Measurements from ENCODE around the gene DLG1. TPM values are rescaled to one million over a fixed set of nuclear protein-coding genes. Genes with fewer than 3 reads are reported as not detected.

The DLG1 gene
- 56.7 and 109 TPM in 2 replicates for total RNA-seq

GRCh38 chr3:197298341-197298944 is at the start of gene DLG1:
Gene DLG1 (minus strand): TSS chr3:197298612. CDS start chr3:197297204, 1,408 bp downstream.
- DNase-seq (ENCODE audit: low read depth in 2 of 2) = peak; percentile 80 to 95

DNA sequence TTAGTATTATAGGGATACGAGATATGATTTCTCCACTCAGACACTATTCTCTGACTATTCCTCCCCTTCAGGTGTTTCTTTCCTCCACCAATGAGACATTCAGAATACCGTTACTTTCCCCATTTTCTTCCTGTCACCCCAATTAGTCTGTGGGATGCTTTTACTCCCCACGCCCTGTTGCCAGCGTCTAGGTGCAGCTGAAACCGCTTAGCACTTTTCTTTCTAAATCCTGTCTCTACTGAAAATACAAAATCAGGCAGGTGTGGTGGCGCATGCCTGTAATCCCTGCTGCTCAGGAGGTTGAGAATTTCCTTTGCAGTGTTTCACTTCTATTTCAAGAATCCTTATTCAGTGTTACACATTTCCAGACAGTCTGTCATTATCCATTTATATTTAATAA is 49.6 kb upstream of the DLG1 start:
- DNase-seq (ENCODE audit: low read depth in 2 of 2) = no peak

- no peak for DNase-seq (ENCODE audit: low read depth in 2 of 2)
These were observed 47.0 kb upstream of the DLG1 start for GRCh38 chr3:197345390-197345789.

- no peak for DNase-seq (ENCODE audit: low read depth in 2 of 2)
These were observed 46.3 kb upstream of the DLG1 start for GRCh38 chr3:197344582-197345318.

- peak in 1 of 2 donors; percentile 27 for DNase-seq (ENCODE audit: low read depth in 2 of 2)
These were observed 45.4 kb upstream of the DLG1 start for GRCh38 chr3:197343656-197344408.

DNA sequence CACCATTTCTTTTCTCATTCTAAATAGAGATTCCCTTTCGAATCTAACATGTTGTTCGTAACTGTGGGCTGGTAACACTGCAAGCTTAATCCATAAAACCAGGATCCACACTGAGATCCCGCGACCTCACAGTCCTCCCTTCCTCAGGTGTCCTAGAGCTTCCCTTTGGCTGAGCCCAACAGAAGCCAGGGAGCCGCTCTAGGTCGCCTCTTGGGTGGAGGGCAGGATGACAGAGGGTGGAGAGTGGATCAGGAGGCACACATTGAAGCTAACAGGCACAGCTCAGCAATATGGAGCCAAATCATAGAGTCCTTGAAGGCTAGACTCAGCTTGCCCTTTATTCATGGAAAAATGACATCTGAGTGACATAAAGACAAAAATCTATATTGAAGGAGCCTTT is 44.7 kb upstream of the DLG1 start:
- no peak for DNase-seq (ENCODE audit: low read depth in 2 of 2)

DNA sequence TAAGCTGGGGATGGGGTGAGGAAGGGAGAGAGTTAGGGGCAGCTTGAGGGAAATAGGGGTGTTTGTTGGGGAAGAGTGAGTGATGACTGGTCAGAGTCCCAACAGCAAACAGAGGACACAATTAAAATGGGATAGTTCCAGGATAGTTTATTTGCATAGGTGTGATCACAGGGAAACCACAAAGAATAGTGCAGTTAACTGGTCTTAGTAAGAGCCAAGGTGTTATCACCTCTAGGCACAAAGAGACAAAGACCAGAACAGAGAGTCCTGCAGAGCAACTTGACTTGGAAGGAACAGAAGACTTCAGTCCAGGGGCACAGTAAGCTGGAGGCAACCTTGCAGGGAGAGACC is 42.1 kb upstream of the DLG1 start:
- DNase-seq (ENCODE audit: low read depth in 2 of 2) = no peak

DNA sequence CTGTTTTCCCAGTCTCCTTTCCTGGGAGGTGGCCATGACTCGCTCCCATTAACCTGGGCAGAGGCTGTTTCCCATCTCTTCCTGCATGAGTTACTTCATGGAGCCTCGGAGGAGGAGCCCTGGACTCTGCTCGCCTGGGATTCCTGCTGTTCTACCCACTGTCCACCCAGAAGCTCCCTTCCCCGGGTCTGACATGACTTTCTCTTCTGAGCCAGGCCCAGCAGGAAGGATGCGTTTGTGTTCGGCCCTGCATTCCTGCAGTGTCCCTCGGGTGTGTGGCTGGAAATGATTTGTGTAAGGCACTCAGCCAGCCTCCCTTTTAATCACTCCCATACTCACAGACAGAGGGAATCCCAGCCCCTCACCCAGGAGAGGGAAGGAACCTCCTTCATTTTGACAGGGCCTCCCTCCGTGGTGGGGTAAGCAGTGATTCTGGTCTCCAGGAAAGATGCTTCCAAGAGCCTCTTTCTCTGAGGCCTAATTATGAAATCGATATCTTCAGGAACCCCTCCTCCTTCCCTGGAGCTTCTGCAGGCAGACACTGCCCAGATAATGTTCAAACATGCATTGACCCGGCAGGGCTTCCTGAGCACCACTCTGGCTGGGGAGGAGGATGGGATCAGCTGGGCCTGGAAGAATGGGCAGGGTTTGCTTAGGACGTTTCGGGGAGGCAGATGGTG is 41.6 kb upstream of the DLG1 start:
- no peak for DNase-seq (ENCODE audit: low read depth in 2 of 2)

DNA sequence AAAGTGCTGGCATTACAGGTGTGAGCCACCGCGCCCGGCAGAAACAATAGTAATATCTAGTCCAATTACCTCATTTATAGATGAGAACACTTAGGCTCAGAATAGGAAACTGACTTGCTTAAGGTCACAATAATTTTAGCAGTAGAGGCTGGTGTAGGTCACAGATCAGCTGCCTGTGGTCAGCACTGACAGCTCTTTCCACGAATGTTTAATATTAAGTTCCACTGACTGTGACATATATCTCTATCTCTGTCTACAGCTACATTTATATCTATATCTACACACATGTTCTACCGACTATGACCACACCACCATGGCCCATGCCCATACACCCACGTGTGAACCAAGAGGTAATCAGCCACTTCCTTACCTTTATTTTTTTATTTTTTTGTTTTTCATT is 40.2 kb upstream of the DLG1 start:
- DNase-seq (ENCODE audit: low read depth in 2 of 2) = no peak

DNA sequence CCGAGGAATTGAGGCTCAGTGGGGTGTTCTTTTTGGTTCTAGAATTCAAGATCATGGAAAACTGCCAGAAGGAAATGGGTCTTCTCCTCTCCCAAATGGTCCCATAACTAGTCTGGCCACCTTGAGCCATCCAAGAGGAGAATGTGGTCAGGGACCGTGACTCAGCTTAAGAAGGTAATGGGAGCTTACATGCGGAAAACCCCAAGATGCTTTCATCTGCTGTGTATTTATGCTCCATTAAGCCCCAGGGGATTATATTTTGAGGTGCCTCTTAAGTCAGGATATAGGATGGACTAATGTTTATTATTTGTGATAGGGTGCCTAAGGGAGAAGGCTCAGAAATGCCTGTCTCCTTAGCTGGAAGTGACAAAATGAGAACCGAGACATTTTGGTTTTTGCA is 39.2 kb upstream of the DLG1 start:
- no peak for DNase-seq (ENCODE audit: low read depth in 2 of 2)

DNA sequence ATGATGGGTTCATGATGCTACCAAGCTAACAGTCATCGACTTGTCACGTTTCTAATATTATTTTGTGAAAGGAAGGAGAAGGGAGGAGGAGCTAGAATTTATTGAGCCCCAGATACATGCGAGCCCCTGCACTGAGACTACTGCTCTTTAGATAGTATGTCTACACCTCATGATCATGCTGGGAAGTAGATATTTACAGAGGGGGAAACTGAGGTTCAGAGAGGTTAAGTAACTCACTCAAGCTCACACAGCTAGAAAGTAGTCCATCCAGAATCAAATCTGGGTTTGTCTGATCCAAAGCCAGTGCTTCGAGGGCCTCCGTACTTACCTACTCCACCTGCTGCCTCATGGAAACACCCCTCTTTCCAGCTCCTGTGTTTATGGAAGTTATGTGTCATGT is 38.8 kb upstream of the DLG1 start:
- no peak for DNase-seq (ENCODE audit: low read depth in 2 of 2)

GRCh38 chr3:197336348-197336747 is 37.9 kb upstream of the DLG1 start:
- DNase-seq (ENCODE audit: low read depth in 2 of 2) = no peak

DNA sequence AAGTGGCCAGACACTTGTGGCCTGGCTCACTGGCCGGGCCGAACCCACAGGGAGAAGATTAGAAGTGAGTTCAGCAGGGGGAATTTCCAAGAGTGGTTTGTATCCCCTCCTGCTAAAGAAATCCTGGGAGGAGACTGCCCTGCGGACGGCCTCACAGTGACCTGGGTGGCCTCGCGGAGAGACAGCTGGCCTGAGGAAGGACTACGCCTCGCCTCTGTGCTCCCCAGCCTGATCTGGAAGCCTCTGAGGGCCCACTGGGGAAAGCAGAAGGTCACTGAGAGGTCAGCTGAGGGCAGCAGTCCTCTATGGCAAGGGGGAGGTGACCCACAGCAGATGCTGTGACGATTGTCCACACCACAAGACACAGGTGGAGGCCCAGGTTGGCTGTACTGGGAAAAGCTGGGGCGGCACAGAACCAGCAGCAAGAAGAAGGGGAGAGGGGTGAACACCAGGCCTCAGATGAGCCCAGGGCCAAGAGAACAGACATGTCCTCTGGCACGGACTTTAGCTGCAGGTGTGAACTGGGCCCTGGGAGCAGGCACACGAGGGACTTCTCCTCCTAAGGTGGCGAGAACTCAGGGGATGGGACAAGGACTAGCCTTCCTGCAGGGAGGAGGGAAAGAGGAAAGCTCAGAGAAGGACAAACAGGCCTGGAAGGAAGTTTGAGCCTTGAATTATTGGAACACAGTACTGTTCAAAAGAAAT is 37.2 kb upstream of the DLG1 start:
- DNase-seq (ENCODE audit: low read depth in 2 of 2) = no peak

GRCh38 chr3:197333901-197334639 is 35.7 kb upstream of the DLG1 start:
- DNase-seq (ENCODE audit: low read depth in 2 of 2) = no peak

DNA sequence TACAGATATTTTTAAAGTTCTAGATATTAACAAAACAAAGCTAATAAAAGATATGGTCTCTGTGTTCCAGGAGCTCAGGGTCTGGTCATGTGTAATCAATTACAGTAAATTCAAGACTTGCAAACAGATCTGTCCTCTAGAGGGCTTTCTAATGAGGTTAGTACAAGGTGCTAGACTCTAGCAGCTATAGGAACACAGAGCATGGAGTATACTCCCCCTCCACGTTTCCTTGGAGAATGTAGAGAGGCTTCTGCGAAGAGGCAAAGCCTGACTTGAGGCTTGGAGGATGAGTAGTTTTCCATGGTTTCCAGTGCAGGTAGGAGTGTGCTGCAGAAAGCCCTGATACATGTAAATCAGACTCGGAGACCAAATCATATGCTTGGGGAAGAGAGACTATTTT is 32.7 kb upstream of the DLG1 start:
- no peak for DNase-seq (ENCODE audit: low read depth in 2 of 2)

GRCh38 chr3:197329382-197329781 is 31.0 kb upstream of the DLG1 start:
- DNase-seq (ENCODE audit: low read depth in 2 of 2) = no peak

DNA sequence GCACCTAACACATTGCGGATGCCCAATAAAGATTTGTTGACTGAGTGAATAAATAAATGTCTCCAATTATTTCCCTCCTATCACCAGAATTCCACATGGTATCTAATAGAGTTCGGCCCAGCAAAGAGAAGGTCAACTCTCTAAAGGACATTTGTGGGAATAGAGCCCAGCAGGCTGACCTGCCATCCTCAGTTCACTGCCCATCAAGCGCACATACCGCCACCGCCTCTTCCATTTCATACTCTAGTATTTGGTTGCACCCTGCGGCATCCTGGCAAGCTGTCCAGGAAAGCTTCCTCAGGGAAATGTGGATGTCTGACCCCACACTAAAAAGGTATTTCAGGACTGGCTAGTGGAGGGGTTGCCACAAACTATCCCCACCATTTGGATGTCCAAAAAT is 29.8 kb upstream of the DLG1 start:
- DNase-seq (ENCODE audit: low read depth in 2 of 2) = no peak

DNA sequence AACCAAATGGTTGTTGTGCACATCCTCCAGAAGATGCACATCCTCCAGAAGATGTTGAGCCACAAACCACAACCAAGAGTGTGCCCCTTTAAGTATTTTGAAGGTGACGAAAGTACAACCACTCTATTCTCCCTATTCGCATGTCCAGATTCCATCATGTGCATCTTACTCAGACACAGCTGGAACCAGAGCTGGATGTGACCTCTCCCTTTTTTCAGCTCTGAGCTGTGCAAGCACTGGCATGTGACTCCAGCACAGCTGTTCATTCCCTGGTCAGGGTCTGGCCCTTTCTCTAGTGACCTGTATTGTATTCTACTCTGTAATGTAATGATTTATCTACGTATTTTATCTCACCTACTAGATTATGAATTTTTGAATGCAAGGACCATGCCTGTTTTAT is 29.3 kb upstream of the DLG1 start:
- DNase-seq (ENCODE audit: low read depth in 2 of 2) = no peak

DNA sequence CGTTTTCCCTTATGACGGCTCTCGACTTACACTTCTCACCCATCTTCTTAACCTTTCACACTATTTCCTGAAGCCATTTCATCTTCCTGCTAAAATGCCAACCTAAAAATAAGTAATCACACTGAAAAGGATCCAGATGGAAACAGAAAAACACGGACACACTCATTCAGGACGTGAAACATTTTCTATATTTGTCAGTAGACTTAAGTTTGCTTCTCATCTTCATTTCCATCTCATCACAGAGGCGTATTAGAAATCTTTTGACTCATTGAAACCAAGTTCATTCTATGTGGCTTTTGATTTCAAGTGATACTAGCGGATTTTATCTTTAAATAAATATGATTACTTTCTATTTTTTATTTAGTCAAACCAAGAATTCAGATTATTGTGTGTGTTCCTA is 27.4 kb upstream of the DLG1 start:
- DNase-seq (ENCODE audit: low read depth in 2 of 2) = no peak

GRCh38 chr3:197322149-197322548 is 23.7 kb upstream of the DLG1 start:
- DNase-seq (ENCODE audit: low read depth in 2 of 2) = no peak

DNA sequence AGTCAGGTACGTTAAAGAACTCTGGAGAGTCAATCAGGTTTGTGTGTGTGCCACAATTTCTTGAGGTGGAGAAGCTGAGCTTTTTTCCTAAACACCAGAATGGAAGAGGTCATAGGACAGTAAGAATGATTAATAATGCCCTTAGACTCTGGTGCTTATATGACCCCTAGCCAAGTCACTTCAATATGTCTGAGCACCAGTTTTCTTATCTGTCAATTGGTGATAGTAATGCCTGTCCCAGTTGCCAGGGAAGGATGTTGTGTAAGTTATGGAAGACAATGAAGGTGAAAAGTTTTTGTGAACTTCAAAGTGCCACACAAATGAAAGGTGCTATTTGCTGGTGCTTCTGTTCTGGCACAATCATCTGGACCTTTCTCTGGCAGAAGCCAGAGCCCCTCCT is 22.2 kb upstream of the DLG1 start:
- DNase-seq (ENCODE audit: low read depth in 2 of 2) = no peak

Data from dermis microvascular lymphatic vessel endothelial cell (primary cell).